Measurements from ENCODE around the gene SLC35F3.

The SLC35F3 gene

DNA sequence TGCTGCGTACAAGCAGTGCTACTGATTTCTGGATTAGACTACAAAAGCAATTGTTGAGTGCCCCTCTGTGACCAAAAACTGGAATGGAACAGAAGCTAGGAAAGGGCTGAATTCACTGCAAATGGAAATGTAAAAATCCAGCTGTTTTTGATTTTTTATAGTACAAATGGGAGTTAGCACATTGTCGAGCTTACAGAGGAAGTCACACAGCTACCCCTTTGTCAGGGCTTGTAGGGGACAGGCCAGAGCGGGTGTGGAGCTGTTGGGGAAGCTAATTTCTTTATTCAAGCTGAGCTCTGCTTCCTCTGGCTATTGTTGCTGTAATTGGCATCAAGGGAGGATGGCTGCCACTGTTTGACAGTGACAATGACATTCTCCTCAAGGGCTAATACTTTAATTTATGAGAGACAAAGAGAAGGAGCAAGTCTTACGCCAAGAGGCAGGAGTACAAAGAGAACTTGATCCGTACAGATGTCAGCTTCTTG is 96.1 kb downstream of the SLC35F3 start:
- no peak for DNase-seq
- no peaks in the 10 kb centered on the region for H3K9me3 ChIP-seq (ENCODE audit: severe bottlenecking)
- H3K4me3 ChIP-seq (ENCODE audit: low read depth, low read length) = no peak overlapping the region
- H3K27ac ChIP-seq = no peak overlapping the region
- peaks cover 76% of the 10 kb centered on the region for H3K27me3 ChIP-seq (ENCODE audit: insufficient read depth, low read depth, severe bottlenecking)
- TF ChIP-seq, protein P1, sequence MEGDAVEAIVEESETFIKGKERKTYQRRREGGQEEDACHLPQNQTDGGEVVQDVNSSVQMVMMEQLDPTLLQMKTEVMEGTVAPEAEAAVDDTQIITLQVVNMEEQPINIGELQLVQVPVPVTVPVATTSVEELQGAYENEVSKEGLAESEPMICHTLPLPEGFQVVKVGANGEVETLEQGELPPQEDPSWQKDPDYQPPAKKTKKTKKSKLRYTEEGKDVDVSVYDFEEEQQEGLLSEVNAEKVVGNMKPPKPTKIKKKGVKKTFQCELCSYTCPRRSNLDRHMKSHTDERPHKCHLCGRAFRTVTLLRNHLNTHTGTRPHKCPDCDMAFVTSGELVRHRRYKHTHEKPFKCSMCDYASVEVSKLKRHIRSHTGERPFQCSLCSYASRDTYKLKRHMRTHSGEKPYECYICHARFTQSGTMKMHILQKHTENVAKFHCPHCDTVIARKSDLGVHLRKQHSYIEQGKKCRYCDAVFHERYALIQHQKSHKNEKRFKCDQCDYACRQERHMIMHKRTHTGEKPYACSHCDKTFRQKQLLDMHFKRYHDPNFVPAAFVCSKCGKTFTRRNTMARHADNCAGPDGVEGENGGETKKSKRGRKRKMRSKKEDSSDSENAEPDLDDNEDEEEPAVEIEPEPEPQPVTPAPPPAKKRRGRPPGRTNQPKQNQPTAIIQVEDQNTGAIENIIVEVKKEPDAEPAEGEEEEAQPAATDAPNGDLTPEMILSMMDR (IDR thresholded peaks at IDR 0.05; ENCODE audit: low read depth, low read length) = no peak
- H3K36me3 ChIP-seq = no peaks in the 10 kb centered on the region

DNA sequence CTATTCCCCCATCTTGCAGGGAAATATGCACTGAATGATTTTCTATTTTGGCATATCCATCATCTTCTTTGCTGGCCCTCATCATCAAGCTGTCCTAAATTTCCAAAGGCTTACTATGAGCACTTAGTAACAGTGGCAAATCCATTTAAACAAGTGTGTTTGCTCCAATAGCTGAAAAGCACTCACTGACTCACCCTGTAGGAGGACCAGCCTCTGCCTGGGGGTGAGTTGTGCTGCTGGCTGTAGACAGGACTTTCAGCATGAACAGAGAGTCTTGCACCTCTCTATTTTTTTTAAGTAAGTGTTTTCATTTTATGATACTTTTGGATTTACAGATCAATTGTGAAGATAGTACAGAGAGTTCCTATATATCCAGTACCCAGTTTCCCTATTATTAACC is 97.3 kb downstream of the SLC35F3 start:
- no peak for DNase-seq
- H3K27ac ChIP-seq = no peak overlapping the region
- no peaks in the 10 kb centered on the region for H3K9me3 ChIP-seq (ENCODE audit: severe bottlenecking)
- H3K27me3 ChIP-seq (ENCODE audit: insufficient read depth, low read depth, severe bottlenecking) = peaks cover 79% of the 10 kb centered on the region
- TF ChIP-seq, protein P1 (IDR thresholded peaks at IDR 0.05; ENCODE audit: low read depth, low read length) = no peak
- no peaks in the 10 kb centered on the region for H3K36me3 ChIP-seq
- no peak overlapping the region for H3K4me3 ChIP-seq (ENCODE audit: low read depth, low read length)

DNA sequence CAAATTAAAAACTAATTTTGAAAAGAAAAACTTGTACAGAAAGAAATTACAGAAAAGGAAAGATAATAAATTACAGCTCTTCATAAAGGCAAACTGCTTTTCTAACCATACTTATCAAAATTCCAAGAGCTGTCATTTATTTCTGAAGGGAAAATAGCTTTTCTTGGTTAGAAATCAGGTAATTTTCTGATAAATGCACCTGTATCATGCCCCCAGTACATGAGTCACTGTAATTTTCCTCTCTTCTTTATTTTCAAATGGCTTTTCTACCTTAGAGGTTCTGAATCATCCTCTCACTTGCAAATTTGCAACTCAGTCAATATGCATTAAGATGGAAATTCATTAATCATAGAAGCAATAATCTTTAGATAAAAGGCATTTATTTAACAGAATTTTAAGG is 100.1 kb downstream of the SLC35F3 start:
- TF ChIP-seq, protein P1 (IDR thresholded peaks at IDR 0.05; ENCODE audit: low read depth, low read length) = no peak
- no peak for DNase-seq
- no peak overlapping the region for H3K4me3 ChIP-seq (ENCODE audit: low read depth, low read length)

DNA sequence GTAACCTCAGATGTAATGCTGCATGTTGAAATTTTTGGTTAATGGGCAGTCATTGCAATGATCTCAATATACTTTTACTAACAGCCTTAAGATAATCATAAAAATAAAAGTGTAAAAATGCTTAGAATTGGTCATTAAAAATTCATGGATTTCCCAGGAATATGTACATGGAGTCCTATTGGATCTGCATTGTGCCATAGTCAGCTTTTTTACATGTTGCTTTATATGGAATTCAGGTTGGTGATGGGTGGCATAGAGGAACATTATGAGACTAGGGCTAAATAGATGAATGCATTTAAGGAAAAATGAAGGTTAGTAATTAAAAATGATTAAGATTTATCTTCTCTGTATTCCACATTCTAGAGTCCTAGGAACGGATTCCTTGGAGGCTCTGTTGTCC is 103.2 kb downstream of the SLC35F3 start:
- Histone ChIP-seq H3K27me3 (ENCODE audit: insufficient read depth, low read depth, severe bottlenecking) (peaks cover 74% of the 10 kb centered on the region), H3K27ac (no peak overlapping the region), H3K4me3 (ENCODE audit: low read depth, low read length) (no peak overlapping the region), H3K9me3 (ENCODE audit: severe bottlenecking) (no peaks in the 10 kb centered on the region), H3K36me3 (no peaks in the 10 kb centered on the region)
- TF ChIP-seq, protein P1 (IDR thresholded peaks at IDR 0.05; ENCODE audit: low read depth, low read length) = no peak
- DNase-seq = no peak

More for the DNA sequence above, 100.1 kb downstream of the SLC35F3 start:
- no peaks in the 10 kb centered on the region for H3K9me3 ChIP-seq (ENCODE audit: severe bottlenecking)
- no peaks in the 10 kb centered on the region for H3K36me3 ChIP-seq
- H3K27ac ChIP-seq = no peak overlapping the region
- H3K27me3 ChIP-seq (ENCODE audit: insufficient read depth, low read depth, severe bottlenecking) = peaks cover 85% of the 10 kb centered on the region

DNA sequence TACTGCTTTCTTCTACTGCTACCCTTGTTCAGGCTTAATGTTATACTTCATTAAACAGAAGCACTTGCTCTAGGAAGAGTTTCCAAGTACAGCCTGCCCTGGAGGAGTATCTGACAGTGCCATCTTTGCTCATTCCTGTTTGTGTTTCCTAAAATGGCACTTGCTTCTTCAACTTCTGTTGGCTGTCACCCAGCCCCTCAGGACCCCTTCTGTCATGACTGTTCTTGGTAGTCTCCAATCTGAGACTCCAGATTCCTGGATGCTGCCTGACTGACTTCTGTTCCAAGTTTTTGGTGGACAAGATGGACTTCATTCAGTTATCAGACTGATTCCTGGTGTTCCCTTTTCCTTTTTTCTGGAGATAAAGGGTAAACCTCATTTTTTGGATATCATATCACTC is 104.1 kb downstream of the SLC35F3 start:
- Histone ChIP-seq H3K27me3 (ENCODE audit: insufficient read depth, low read depth, severe bottlenecking) (peaks cover 74% of the 10 kb centered on the region), H3K9me3 (ENCODE audit: severe bottlenecking) (no peaks in the 10 kb centered on the region), H3K27ac (no peak overlapping the region), H3K36me3 (no peaks in the 10 kb centered on the region), H3K4me3 (ENCODE audit: low read depth, low read length) (no peak overlapping the region)
- TF ChIP-seq, protein P1 (IDR thresholded peaks at IDR 0.05; ENCODE audit: low read depth, low read length) = no peak
- no peak for DNase-seq

DNA sequence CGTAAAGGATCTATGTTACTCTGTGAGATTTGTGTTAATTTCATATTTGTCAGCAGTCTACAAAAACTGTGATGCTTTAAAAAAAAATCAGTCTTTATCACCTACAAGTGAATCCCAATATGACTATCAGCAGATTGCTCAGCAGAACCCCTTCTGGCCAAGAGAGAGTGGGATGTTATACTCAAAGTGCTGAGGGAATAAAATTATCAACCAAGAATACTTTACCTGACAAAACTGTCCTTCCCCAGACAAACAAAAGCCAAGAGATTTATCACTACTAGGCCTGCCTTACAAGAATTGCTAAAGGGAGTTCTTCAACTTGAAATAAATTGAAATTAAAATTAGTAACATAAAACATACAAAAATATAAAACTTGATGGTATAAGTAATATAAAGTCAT is 105.2 kb downstream of the SLC35F3 start:
- TF ChIP-seq, protein P1 (IDR thresholded peaks at IDR 0.05; ENCODE audit: low read depth, low read length) = no peak
- no peaks in the 10 kb centered on the region for H3K9me3 ChIP-seq (ENCODE audit: severe bottlenecking)
- no peaks in the 10 kb centered on the region for H3K36me3 ChIP-seq
- DNase-seq = no peak
- no peak overlapping the region for H3K27ac ChIP-seq
- no peak overlapping the region for H3K4me3 ChIP-seq (ENCODE audit: low read depth, low read length)
- peaks cover 74% of the 10 kb centered on the region for H3K27me3 ChIP-seq (ENCODE audit: insufficient read depth, low read depth, severe bottlenecking)

Measured in WERI-Rb-1 (cell line).